A204.1 (cell line): ENCODE data around the gene ZBTB43.

ENCODE experiments used
- FAIRE-seq: peaks from 2 replicates; lab custom pipeline; 2012; peaks lifted over from hg19 to GRCh38; lab: Jason Lieb, UNC

ZBTB43 gene

GRCh38 chr9:126830827-126831226 is 26.0 kb downstream of the ZBTB43 start:
- FAIRE-seq: no peak

GRCh38 chr9:126832440-126832839 is 27.6 kb downstream of the ZBTB43 start:
- no peak for FAIRE-seq

GRCh38 chr9:126833020-126833419 is 28.2 kb downstream of the ZBTB43 start:
- no peak for FAIRE-seq

GRCh38 chr9:126833710-126834345 is 29.0 kb downstream of the ZBTB43 start:
- no peak for FAIRE-seq

GRCh38 chr9:126834672-126835071 is 29.8 kb downstream of the ZBTB43 start:
- no peak for FAIRE-seq

- no peak for FAIRE-seq
Measured at GRCh38 chr9:126836216-126836615, 31.4 kb downstream of the ZBTB43 start.

- no peak for FAIRE-seq
Measured at GRCh38 chr9:126838055-126838811, 33.4 kb downstream of the ZBTB43 start.

GRCh38 chr9:126838895-126839294 is 34.1 kb downstream of the ZBTB43 start:
- FAIRE-seq: no peak

- no peak for FAIRE-seq
Measured at GRCh38 chr9:126839301-126839700, 34.5 kb downstream of the ZBTB43 start.

- FAIRE-seq: no peak
Measured at GRCh38 chr9:126842220-126842842, 37.5 kb downstream of the ZBTB43 start.

- FAIRE-seq: no peak
Measured at GRCh38 chr9:126842977-126843799, 38.3 kb downstream of the ZBTB43 start.

- FAIRE-seq: no peak
Measured at GRCh38 chr9:126844085-126844484, 39.2 kb downstream of the ZBTB43 start.

GRCh38 chr9:126847051-126847450 is 42.2 kb downstream of the ZBTB43 start:
- FAIRE-seq: no peak

GRCh38 chr9:126849591-126850225 is 44.9 kb downstream of the ZBTB43 start:
- FAIRE-seq: no peak

- no peak for FAIRE-seq
Measured at GRCh38 chr9:126851286-126851880, 46.5 kb downstream of the ZBTB43 start.

GRCh38 chr9:126852086-126852688 is 47.3 kb downstream of the ZBTB43 start:
- no peak for FAIRE-seq

- no peak for FAIRE-seq
Measured at GRCh38 chr9:126853667-126854066, 48.8 kb downstream of the ZBTB43 start.

GRCh38 chr9:126854734-126855133 is 49.9 kb downstream of the ZBTB43 start:
- no peak for FAIRE-seq

- FAIRE-seq: no peak
Measured at GRCh38 chr9:126856326-126856877, 51.6 kb downstream of the ZBTB43 start.

- FAIRE-seq: no peak
Measured at GRCh38 chr9:126857261-126857960, 52.6 kb downstream of the ZBTB43 start.
